Measurements from ENCODE around the gene ZNF880. TPM values are rescaled to one million over a fixed set of nuclear protein-coding genes. Genes with fewer than 3 reads are reported as not detected.

ZNF880 gene
- total RNA-seq (10 to 100 TPM; 12.5 to 27.4 TPM), polyA plus RNA-seq (1 to 10 TPM; 7.8 to 9.0 TPM)
- long read RNA-seq, donor 1, transcript ZNF880-202 (4 exons, 2,230 nt): major isoform, 6 of 9 reads
- long read RNA-seq, donor 1, partial matches to known transcripts: 0 of 9 reads
- long read RNA-seq, donor 1, other reads (novel, unspliced or antisense): 0 of 9 reads
- long read RNA-seq, donor 2, partial matches to known transcripts: 0 of 3 reads
- long read RNA-seq, donor 2, other reads (novel, unspliced or antisense): 0 of 3 reads
- long read RNA-seq, donor 3, partial matches to known transcripts: 0 of 6 reads
- long read RNA-seq, donor 3, other reads (novel, unspliced or antisense): 0 of 6 reads
- long read RNA-seq, donor 4, partial matches to known transcripts: 0 of 6 reads
- long read RNA-seq, donor 4, other reads (novel, unspliced or antisense): 0 of 6 reads
- long read RNA-seq, donor 5, transcript ZNF880-206 (4 exons, 953 nt): minor isoform, 5 of 42 reads
- long read RNA-seq, donor 5, transcript ZNF880-202 (4 exons, 2,230 nt): major isoform, 9 of 42 reads
- long read RNA-seq, donor 5, partial matches to known transcripts: 26 of 42 reads
- long read RNA-seq, donor 5, other reads (novel, unspliced or antisense): 0 of 42 reads

DNA sequence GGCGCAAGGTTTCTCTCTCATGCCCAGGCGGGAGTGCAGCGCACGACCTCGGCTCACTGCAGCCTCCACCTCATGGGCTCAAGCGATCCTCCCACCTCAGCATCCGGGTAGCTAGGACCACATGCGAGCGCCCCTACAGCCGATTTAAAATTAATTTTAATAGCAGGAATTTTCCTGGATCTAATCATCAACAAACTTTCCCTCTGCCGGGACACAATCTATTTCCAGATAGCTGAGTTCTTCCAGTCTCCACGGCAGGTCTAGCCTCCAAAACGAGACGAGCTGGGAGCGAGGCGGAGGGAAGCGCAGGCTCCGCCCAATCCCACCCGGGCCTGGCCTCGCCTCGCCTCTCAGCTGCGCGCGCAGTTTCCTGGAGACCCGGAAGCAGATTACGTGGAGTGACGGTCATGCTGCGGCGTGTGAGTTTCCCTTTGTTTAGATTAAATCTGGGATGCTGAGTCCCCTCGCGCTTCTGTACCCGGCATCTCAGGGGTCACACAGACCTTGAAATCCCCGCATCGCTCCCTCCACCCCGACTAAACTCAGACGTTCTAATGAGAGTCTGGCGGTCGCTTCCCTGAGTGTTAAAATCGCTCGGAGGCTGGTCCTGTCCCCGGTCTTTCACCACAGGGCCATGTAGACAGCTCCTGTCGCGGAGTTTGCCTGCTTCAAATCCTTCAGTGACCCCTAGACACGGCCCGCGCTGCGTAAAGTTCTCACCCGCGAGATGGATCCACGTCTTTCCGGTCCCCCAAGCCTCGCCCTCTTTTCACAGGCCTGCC is at the start of gene ZNF880:
Gene ZNF880, plus strand, starts transcription at position 365 of the 782 bp plus-strand sequence. Its CDS starts 43 bp downstream, at position 408.
- H3K9ac ChIP-seq (ENCODE audit: insufficient read depth in 1 of 2, low read length in 2 of 2): peak within 1 kb of the TSS; percentile 97 to 99
- H3K9me3 ChIP-seq (ENCODE audit: control insufficient read depth in 4 of 4, insufficient read depth in 3 of 4, low read length in 3 of 4): peaks cover 8 to 38% (median 19%) of the 10 kb centered on the region in 4 donors
- H3K27me3 ChIP-seq (ENCODE audit: control insufficient read depth in 3 of 3, insufficient read depth in 3 of 3, low read length in 2 of 3): no peaks in the 10 kb centered on the region
- peaks cover 12 to 53% (median 29%) of the 10 kb centered on the region in 4 donors for H3K36me3 ChIP-seq (ENCODE audit: control insufficient read depth in 4 of 4, insufficient read depth in 4 of 4, low read length in 4 of 4)
- peak; percentile 84 for ATAC-seq (ENCODE audit: insufficient read depth, low FRiP score)
- peak within 1 kb of the TSS; percentile 90 to 93 for H3K27ac ChIP-seq (ENCODE audit: low read depth in 1 of 2, low read length in 1 of 2)
- H3K4me3 ChIP-seq: peak within 1 kb of the TSS; percentile 45
- TF ChIP-seq, protein P1, sequence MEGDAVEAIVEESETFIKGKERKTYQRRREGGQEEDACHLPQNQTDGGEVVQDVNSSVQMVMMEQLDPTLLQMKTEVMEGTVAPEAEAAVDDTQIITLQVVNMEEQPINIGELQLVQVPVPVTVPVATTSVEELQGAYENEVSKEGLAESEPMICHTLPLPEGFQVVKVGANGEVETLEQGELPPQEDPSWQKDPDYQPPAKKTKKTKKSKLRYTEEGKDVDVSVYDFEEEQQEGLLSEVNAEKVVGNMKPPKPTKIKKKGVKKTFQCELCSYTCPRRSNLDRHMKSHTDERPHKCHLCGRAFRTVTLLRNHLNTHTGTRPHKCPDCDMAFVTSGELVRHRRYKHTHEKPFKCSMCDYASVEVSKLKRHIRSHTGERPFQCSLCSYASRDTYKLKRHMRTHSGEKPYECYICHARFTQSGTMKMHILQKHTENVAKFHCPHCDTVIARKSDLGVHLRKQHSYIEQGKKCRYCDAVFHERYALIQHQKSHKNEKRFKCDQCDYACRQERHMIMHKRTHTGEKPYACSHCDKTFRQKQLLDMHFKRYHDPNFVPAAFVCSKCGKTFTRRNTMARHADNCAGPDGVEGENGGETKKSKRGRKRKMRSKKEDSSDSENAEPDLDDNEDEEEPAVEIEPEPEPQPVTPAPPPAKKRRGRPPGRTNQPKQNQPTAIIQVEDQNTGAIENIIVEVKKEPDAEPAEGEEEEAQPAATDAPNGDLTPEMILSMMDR (IDR thresholded peaks at IDR 0.05; ENCODE audit: control extremely low read depth, extremely low read depth): no peak
- H3K4me1 ChIP-seq (ENCODE audit: control insufficient read depth in 5 of 5, insufficient read depth in 5 of 5, low read length in 5 of 5): peaks cover 0 to 5% (median 0%) of the 10 kb centered on the region in 5 donors
- 2% methylated on average over 52 of the region's 52 CpGs for WGBS, 2 donors
- peak; percentile 97 to 98 (median 98) for DNase-seq

DNA sequence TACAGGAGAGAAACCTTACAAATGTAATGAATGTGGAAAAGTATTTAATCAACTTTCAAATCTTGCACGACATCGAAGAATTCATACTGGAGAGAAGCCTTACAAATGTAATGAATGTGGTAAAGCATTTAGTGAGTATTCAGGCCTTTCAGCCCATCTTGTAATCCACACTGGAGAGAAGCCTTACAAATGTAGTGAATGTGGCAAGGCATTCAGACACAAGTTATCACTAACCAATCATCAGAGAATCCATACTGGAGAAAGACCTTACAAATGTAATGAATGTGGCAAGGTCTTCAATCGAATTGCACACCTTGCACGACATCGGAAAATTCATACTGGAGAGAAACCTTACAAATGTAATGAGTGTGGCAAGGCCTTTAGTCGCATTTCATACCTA is 47.3 kb upstream of the ZNF880 start:
- H3K36me3 ChIP-seq (ENCODE audit: control insufficient read depth in 4 of 4, insufficient read depth in 4 of 4, low read length in 4 of 4): peaks cover 19 to 62% (median 52%) of the 10 kb centered on the region in 4 donors
- TF ChIP-seq, protein P1 (IDR thresholded peaks at IDR 0.05; ENCODE audit: control extremely low read depth, extremely low read depth): no peak
- H3K9me3 ChIP-seq (ENCODE audit: control insufficient read depth in 4 of 4, insufficient read depth in 3 of 4, low read length in 3 of 4): peaks cover 27 to 67% (median 42%) of the 10 kb centered on the region in 4 donors
- DNase-seq: no peak
- no peaks in the 10 kb centered on the region for H3K27me3 ChIP-seq (ENCODE audit: control insufficient read depth in 3 of 3, insufficient read depth in 3 of 3, low read length in 2 of 3)
- ATAC-seq (ENCODE audit: insufficient read depth, low FRiP score): no peak
- no peaks in the 10 kb centered on the region for H3K4me1 ChIP-seq (ENCODE audit: control insufficient read depth in 5 of 5, insufficient read depth in 5 of 5, low read length in 5 of 5)
- H3K4me3 ChIP-seq: no peak overlapping the region
- no peak overlapping the region for H3K9ac ChIP-seq (ENCODE audit: insufficient read depth in 1 of 2, low read length in 2 of 2)
- no peak overlapping the region for H3K27ac ChIP-seq (ENCODE audit: low read depth in 1 of 2, low read length in 1 of 2)
- WGBS, 2 donors: 98% methylated on average over 6 of the region's 6 CpGs

GRCh38 chr19:52331757-52332156 is 38.0 kb upstream of the ZNF880 start:
- Histone ChIP-seq H3K27me3 (ENCODE audit: control insufficient read depth in 3 of 3, insufficient read depth in 3 of 3, low read length in 2 of 3) (no peaks in the 10 kb centered on the region), H3K36me3 (ENCODE audit: control insufficient read depth in 4 of 4, insufficient read depth in 4 of 4, low read length in 4 of 4) (no peaks in the 10 kb centered on the region), H3K27ac (ENCODE audit: low read depth in 1 of 2, low read length in 1 of 2) (no peak overlapping the region), H3K9me3 (ENCODE audit: control insufficient read depth in 4 of 4, insufficient read depth in 3 of 4, low read length in 3 of 4) (peaks cover 0 to 48% (median 24%) of the 10 kb centered on the region in 4 donors), H3K4me3 (no peak overlapping the region), H3K4me1 (ENCODE audit: control insufficient read depth in 5 of 5, insufficient read depth in 5 of 5, low read length in 5 of 5) (peaks cover 0 to under 1% (median 0%) of the 10 kb centered on the region in 5 donors), H3K9ac (ENCODE audit: insufficient read depth in 1 of 2, low read length in 2 of 2) (no peak overlapping the region)
- ATAC-seq (ENCODE audit: insufficient read depth, low FRiP score) (no peak), DNase-seq (peak in 1 of 3 donors; percentile 16)
- TF ChIP-seq, protein P1 (IDR thresholded peaks at IDR 0.05; ENCODE audit: control extremely low read depth, extremely low read depth): no peak
- 83 to 88% methylated on average over 10 of the region's 10 CpGs for WGBS, 2 donors

Measured in lung (tissue), 16 donors.